ENCODE data around the gene IL12RB2. TPM values are rescaled to one million over a fixed set of nuclear protein-coding genes. Genes with fewer than 3 reads are reported as not detected.

The IL12RB2 gene
- total RNA-seq, 5 donors from 2014 or later (not counting 1 experiment from before 2014, with no cell fraction given), result 1.3 to 3.5 (median 2.9) TPM

DNA sequence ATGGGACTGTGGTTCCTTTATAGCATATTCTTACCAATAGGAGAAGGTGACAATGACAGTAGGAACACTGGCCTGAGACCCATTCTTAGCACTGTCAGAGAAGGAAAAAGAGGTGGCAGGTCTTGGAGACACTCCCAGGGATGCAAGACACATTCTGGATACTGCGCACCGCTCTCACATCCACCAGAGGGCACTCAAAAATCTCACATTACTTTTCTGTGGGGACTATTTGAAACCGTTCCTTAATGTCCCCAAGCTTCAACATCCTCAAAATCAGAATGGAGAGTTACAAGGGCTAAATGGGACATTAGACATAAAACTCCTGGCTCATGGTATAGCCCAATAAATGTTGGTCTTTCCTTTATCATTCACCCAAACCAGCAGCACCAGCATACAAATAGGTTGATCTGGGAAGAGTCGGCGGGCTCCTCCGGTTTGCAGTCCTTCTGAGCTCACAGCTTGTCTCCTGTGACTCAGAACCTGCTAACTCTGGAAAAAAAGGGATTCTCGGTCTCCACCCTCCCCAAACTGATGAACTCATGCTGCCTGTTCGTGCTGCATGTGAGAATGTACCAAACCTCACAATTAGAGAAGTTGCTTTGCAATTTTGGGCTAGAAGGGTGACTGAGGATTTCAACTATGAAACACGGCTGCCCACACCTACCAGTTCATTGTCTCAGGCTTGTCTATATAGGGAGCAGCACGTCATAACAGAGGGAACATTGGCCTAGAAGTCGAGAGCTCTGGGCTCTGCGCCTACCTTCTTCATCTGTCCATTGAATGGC lies 40.2 kb downstream of the IL12RB2 start:
- Histone ChIP-seq H3K36me3 (ENCODE audit: control insufficient read depth in 2 of 2, extremely low read depth in 1 of 2, insufficient read depth in 1 of 2, low read length in 1 of 2) (no peaks in the 10 kb centered on the region), H3K4me1 (ENCODE audit: control insufficient read depth in 1 of 2, extremely low read depth in 1 of 2, insufficient read depth in 2 of 2, low read length in 2 of 2) (no peaks in the 10 kb centered on the region), H3K9me3 (no peaks in the 10 kb centered on the region), H3K27ac (ENCODE audit: low read length) (no peak overlapping the region), H3K27me3 (replicated peaks in 1 of 2; ENCODE audit: control insufficient read depth in 2 of 2, extremely low read depth in 1 of 2, insufficient read depth in 2 of 2, low read length in 1 of 2) (no peaks in the 10 kb centered on the region), H3K4me3 (ENCODE audit: control insufficient read depth in 1 of 2, extremely low read depth in 1 of 2, low read length in 1 of 2) (no peak overlapping the region)
- H3K4me3 Mint-ChIP-seq, result no peak overlapping the region
- H3K9me3 Mint-ChIP-seq, result no peaks in the 10 kb centered on the region
- ATAC-seq (replicated peaks in 1 of 4) (no peak), DNase-seq (peak in 2 of 35 experiments; percentile 5 to 33)
- H3K36me3 Mint-ChIP-seq, result peaks cover 2% of the 10 kb centered on the region
- no peak overlapping the region for H3K27ac Mint-ChIP-seq
- no peaks in the 10 kb centered on the region for H3K27me3 Mint-ChIP-seq
- H3K4me1 Mint-ChIP-seq, result peaks cover 9 to 13% (median 12%) of the 10 kb centered on the region in 3 donors
- ChIA-PET POLR2A (no interaction called here), CTCF (interaction anchor here (0.6 to 2.0 kb wide), 4 partner anchors 84 to 153 kb away, joined by 3 to 7 read pairs (median 4); no protein-coding TSS in a partner anchor)
- WGBS (ENCODE audit: insufficient coverage), result 80% methylated on average over 1 of the region's 12 CpGs

DNA sequence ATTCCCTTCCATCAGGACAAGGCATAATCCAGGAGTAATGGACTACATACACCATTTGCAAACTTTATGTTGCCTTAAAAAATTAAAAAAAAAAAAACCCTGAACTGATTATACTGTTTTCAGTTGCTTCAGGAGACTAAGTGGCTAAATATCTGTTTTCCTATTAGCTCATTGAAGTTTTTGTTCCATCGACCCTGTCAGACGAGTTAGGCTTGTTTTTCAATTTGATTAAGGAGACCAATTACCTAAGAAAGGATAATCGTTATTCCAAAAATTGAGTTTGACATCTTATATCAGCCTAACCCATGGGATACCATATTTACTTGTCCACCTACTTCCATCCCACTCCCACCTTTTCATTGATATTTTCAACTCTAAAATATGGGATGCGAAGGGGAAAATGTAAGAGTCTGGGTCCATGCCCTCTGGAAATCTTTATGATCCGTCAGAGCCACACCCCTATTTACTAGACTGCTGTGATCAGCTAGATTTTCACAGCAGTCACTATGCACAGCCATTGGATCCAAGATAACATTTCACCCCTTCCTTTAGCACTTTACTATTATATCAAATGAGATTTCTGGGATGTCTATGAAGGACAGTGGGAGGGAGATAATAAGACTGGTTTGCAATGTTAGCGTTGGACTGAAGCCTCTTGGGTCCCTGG lies 41.0 kb downstream of the IL12RB2 start:
- CTCF ChIA-PET, result interaction anchor here (0.6 to 2.0 kb wide), 4 partner anchors 149 to 152 kb away, joined by 3 to 7 read pairs (median 4); no protein-coding TSS in a partner anchor
- no peak overlapping the region for H3K4me3 ChIP-seq (ENCODE audit: control insufficient read depth in 1 of 2, extremely low read depth in 1 of 2, low read length in 1 of 2)
- ATAC-seq (replicated peaks in 1 of 4), result no peak
- POLR2A ChIA-PET, result no interaction called here
- H3K9me3 ChIP-seq, result no peaks in the 10 kb centered on the region
- no peak overlapping the region for H3K27ac ChIP-seq (ENCODE audit: low read length)
- Mint-ChIP-seq H3K36me3 (peaks cover 3% of the 10 kb centered on the region), H3K4me3 (no peak overlapping the region), H3K4me1 (peaks cover 4 to 9% (median 7%) of the 10 kb centered on the region in 3 donors), H3K27ac (no peak overlapping the region), H3K9me3 (no peaks in the 10 kb centered on the region), H3K27me3 (no peaks in the 10 kb centered on the region)
- no peaks in the 10 kb centered on the region for H3K27me3 ChIP-seq (replicated peaks in 1 of 2; ENCODE audit: control insufficient read depth in 2 of 2, extremely low read depth in 1 of 2, insufficient read depth in 2 of 2, low read length in 1 of 2)
- no peaks in the 10 kb centered on the region for H3K4me1 ChIP-seq (ENCODE audit: control insufficient read depth in 1 of 2, extremely low read depth in 1 of 2, insufficient read depth in 2 of 2, low read length in 2 of 2)
- DNase-seq, result no peak
- 100% methylated on average over 2 of the region's 6 CpGs for WGBS (ENCODE audit: insufficient coverage)
- H3K36me3 ChIP-seq (ENCODE audit: control insufficient read depth in 2 of 2, extremely low read depth in 1 of 2, insufficient read depth in 1 of 2, low read length in 1 of 2), result no peaks in the 10 kb centered on the region

DNA sequence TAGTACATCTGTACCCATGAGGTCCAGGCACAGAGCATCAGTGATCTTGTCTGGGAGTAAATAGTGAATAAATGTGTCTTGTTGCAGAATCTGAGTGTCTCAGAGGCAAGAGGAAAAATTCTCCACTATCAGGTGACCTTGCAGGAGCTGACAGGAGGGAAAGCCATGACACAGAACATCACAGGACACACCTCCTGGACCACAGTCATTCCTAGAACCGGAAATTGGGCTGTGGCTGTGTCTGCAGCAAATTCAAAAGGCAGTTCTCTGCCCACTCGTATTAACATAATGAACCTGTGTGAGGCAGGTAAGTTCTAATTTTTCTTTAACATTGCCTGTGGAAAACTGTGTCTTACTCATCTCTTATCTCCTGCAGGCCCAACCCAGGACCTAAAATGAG lies 43.1 kb downstream of the IL12RB2 start:
- POLR2A ChIA-PET, result no interaction called here

DNA sequence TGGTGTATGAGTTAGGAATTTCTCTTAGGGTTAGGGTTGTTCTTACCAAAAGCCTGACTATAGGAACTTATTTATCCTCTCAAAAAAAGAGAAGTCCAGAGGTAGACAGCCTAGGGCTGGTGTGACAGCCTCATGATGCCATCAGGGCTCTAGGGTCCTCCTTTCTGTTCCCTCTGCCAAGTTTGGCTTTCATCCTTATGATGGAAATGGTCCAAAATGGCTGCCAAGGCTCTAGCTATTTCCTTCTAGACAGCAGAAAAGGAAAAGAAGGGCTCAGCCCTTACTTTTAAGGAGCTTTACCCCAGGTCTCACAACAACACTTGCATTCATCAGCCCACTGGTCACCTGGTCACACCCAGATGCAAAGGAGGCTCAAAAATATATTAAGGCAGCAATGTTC lies 44.5 kb downstream of the IL12RB2 start:
- Histone ChIP-seq H3K4me3 (ENCODE audit: control insufficient read depth in 1 of 2, extremely low read depth in 1 of 2, low read length in 1 of 2) (no peak overlapping the region), H3K9me3 (no peaks in the 10 kb centered on the region), H3K4me1 (ENCODE audit: control insufficient read depth in 1 of 2, extremely low read depth in 1 of 2, insufficient read depth in 2 of 2, low read length in 2 of 2) (no peaks in the 10 kb centered on the region), H3K27ac (ENCODE audit: low read length) (no peak overlapping the region), H3K27me3 (replicated peaks in 1 of 2; ENCODE audit: control insufficient read depth in 2 of 2, extremely low read depth in 1 of 2, insufficient read depth in 2 of 2, low read length in 1 of 2) (no peaks in the 10 kb centered on the region), H3K36me3 (ENCODE audit: control insufficient read depth in 2 of 2, extremely low read depth in 1 of 2, insufficient read depth in 1 of 2, low read length in 1 of 2) (no peaks in the 10 kb centered on the region)
- Mint-ChIP-seq H3K36me3 (peaks cover 19% of the 10 kb centered on the region), H3K27ac (no peak overlapping the region), H3K4me3 (no peak overlapping the region), H3K4me1 (peaks cover 0 to 6% (median 4%) of the 10 kb centered on the region in 3 donors), H3K27me3 (peaks cover 0 to 4% of the 10 kb centered on the region in 2 donors), H3K9me3 (no peaks in the 10 kb centered on the region)
- no peak for DNase-seq
- ATAC-seq (replicated peaks in 1 of 4), result no peak
- ChIA-PET POLR2A (no interaction called here), CTCF (no interaction called here)

More for the DNA sequence above, 43.1 kb downstream of the IL12RB2 start:
- no peak overlapping the region for H3K27ac ChIP-seq (ENCODE audit: low read length)
- WGBS (ENCODE audit: insufficient coverage), result no CpG with 5 or more reads among the region's 2 CpGs
- no peak overlapping the region for H3K4me3 ChIP-seq (ENCODE audit: control insufficient read depth in 1 of 2, extremely low read depth in 1 of 2, low read length in 1 of 2)
- H3K4me1 Mint-ChIP-seq, result peaks cover 0 to 6% (median 4%) of the 10 kb centered on the region in 3 donors
- H3K9me3 ChIP-seq, result no peaks in the 10 kb centered on the region
- no peaks in the 10 kb centered on the region for H3K4me1 ChIP-seq (ENCODE audit: control insufficient read depth in 1 of 2, extremely low read depth in 1 of 2, insufficient read depth in 2 of 2, low read length in 2 of 2)
- ATAC-seq (replicated peaks in 1 of 4), result no peak
- H3K27ac Mint-ChIP-seq, result no peak overlapping the region
- CTCF ChIA-PET, result no interaction called here
- H3K36me3 Mint-ChIP-seq, result peaks cover 19% of the 10 kb centered on the region
- no peak overlapping the region for H3K4me3 Mint-ChIP-seq
- no peaks in the 10 kb centered on the region for H3K9me3 Mint-ChIP-seq
- no peak for DNase-seq
- H3K36me3 ChIP-seq (ENCODE audit: control insufficient read depth in 2 of 2, extremely low read depth in 1 of 2, insufficient read depth in 1 of 2, low read length in 1 of 2), result no peaks in the 10 kb centered on the region
- no peaks in the 10 kb centered on the region for H3K27me3 ChIP-seq (replicated peaks in 1 of 2; ENCODE audit: control insufficient read depth in 2 of 2, extremely low read depth in 1 of 2, insufficient read depth in 2 of 2, low read length in 1 of 2)
- H3K27me3 Mint-ChIP-seq, result peaks cover 0 to 4% of the 10 kb centered on the region in 2 donors

DNA sequence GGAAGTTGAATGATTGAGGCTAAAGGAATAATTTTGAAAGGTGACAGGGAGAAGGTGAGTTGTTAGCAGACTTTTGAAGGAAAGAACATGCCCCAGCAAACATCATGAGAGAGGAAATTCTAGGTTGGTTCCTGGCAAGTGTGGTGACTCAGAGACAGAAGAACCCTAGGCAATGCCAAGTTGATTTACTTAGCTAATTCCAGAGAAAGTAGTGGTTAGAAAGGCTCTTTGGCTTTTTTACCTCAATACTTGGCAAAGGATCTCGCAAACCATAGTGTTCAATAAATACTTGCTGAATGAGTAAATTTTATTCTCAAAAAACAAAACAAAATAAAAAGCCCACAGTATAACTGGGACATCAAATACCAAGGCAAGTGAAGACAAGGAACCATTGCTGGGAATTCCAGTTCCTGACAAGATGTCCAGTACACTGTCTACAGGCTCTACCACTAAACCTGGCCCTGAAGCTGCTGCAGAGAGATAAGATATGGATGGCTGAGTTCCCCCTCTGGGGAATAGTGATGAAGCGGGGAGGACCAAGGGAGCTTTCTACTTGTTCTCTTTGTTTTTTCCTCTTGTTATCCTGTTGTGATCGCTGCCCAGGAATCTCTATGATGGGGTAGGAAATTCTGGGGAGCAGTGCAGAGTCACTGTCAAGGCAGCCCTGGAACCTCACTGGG lies 48.2 kb downstream of the IL12RB2 start:
- no CpG with 5 or more reads among the region's 3 CpGs for WGBS (ENCODE audit: insufficient coverage)
- CTCF ChIA-PET, result interaction anchor here in 1 of 2 donors (0.5 kb wide), 1 partner anchor 60 kb away, joined by 3 read pairs; no protein-coding TSS in a partner anchor
- Histone ChIP-seq H3K36me3 (ENCODE audit: control insufficient read depth in 2 of 2, extremely low read depth in 1 of 2, insufficient read depth in 1 of 2, low read length in 1 of 2) (no peaks in the 10 kb centered on the region), H3K27ac (ENCODE audit: low read length) (no peak overlapping the region), H3K4me3 (ENCODE audit: control insufficient read depth in 1 of 2, extremely low read depth in 1 of 2, low read length in 1 of 2) (no peak overlapping the region), H3K4me1 (ENCODE audit: control insufficient read depth in 1 of 2, extremely low read depth in 1 of 2, insufficient read depth in 2 of 2, low read length in 2 of 2) (no peaks in the 10 kb centered on the region), H3K9me3 (no peaks in the 10 kb centered on the region), H3K27me3 (replicated peaks in 1 of 2; ENCODE audit: control insufficient read depth in 2 of 2, extremely low read depth in 1 of 2, insufficient read depth in 2 of 2, low read length in 1 of 2) (no peaks in the 10 kb centered on the region)
- POLR2A ChIA-PET, result no interaction called here
- Mint-ChIP-seq H3K9me3 (no peaks in the 10 kb centered on the region), H3K4me3 (no peak overlapping the region), H3K27me3 (peaks cover 0 to 4% of the 10 kb centered on the region in 2 donors), H3K36me3 (peaks cover 20% of the 10 kb centered on the region), H3K27ac (no peak overlapping the region), H3K4me1 (peaks cover 0 to 4% (median 0%) of the 10 kb centered on the region in 3 donors)
- no peak for DNase-seq
- ATAC-seq (replicated peaks in 1 of 4), result no peak

DNA sequence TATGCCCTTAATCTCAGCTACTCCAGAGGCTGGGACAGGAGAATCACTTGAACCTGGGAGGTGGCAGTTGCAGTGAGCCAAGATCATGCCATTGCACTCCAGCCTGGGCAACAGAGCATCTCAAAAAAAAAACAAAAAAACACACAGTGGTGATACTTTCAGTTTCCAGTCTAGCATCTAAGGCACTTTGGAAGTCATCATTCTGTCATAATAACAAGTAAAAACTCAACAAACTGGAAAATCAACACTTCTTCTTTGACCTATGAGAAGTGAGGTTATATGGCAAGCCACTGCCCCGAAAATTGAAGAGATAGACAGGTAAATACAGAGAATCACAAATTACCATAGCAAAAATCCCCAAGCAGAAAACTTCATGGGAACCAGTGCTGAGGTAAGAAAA lies 51.9 kb downstream of the IL12RB2 start:
- Mint-ChIP-seq H3K27me3 (no peaks in the 10 kb centered on the region), H3K27ac (no peak overlapping the region), H3K9me3 (no peaks in the 10 kb centered on the region), H3K36me3 (peaks cover 11% of the 10 kb centered on the region), H3K4me1 (peaks cover 7 to 12% (median 8%) of the 10 kb centered on the region in 3 donors), H3K4me3 (no peak overlapping the region)
- Histone ChIP-seq H3K4me1 (ENCODE audit: control insufficient read depth in 1 of 2, extremely low read depth in 1 of 2, insufficient read depth in 2 of 2, low read length in 2 of 2) (no peaks in the 10 kb centered on the region), H3K27me3 (replicated peaks in 1 of 2; ENCODE audit: control insufficient read depth in 2 of 2, extremely low read depth in 1 of 2, insufficient read depth in 2 of 2, low read length in 1 of 2) (peaks cover 0 to 3% of the 10 kb centered on the region in 2 experiments), H3K27ac (ENCODE audit: low read length) (no peak overlapping the region), H3K36me3 (ENCODE audit: control insufficient read depth in 2 of 2, extremely low read depth in 1 of 2, insufficient read depth in 1 of 2, low read length in 1 of 2) (no peaks in the 10 kb centered on the region), H3K4me3 (ENCODE audit: control insufficient read depth in 1 of 2, extremely low read depth in 1 of 2, low read length in 1 of 2) (no peak overlapping the region), H3K9me3 (no peaks in the 10 kb centered on the region)
- no peak for DNase-seq
- no CpG with 5 or more reads among the region's 1 CpG for WGBS (ENCODE audit: insufficient coverage)
- ATAC-seq (replicated peaks in 1 of 4), result no peak
- CTCF ChIA-PET, result interaction anchor here in 1 of 2 donors (1.1 kb wide), 1 partner anchor 35 kb away, joined by 3 read pairs; no protein-coding TSS in a partner anchor
- POLR2A ChIA-PET, result no interaction called here

All from T-cell (primary cell).